Transverse colon (tissue), 4 donors: ENCODE results near the gene PSMA4.

ENCODE experiments used
- EP300 ChIP-seq: sonication (generic); formaldehyde crosslinking; IDR thresholded peaks from one replicate; pipeline ENCODE4 v1.6.1; 2017; ENCODE audit warnings: antibody characterized with exemption, low read depth
- POLR2A ChIP-seq: fragments of 450-650 bp; IDR thresholded peaks from one replicate; pipeline ENCODE4 v1.6.1; 2016; ENCODE audit warnings: antibody characterized with exemption, mild to moderate bottlenecking, moderate library complexity
- POLR2AphosphoS5 ChIP-seq, 3 donors: sonication (generic); formaldehyde crosslinking; IDR thresholded peaks; one replicate each; pipeline ENCODE4 v1.6.1; 2016; ENCODE audit warnings: antibody characterized with exemption in 3 of 3
- TF ChIP-seq, protein P1 (sequence below), 5 experiments: fragments of 200-600 bp in 3 of 5; fragments of 450-650 bp in 2 of 5; sonication (generic) in 3 of 5; IDR thresholded peaks; 1 replicate in 2 of 5; 2 replicates in 3 of 5; pipeline ENCODE4 v1.5.1; 2016 to 2017; ENCODE audit warnings: antibody characterized with exemption in 5 of 5, inconsistent platforms in 3 of 5, mild to moderate bottlenecking in 2 of 5, moderate library complexity in 1 of 5

DNA sequence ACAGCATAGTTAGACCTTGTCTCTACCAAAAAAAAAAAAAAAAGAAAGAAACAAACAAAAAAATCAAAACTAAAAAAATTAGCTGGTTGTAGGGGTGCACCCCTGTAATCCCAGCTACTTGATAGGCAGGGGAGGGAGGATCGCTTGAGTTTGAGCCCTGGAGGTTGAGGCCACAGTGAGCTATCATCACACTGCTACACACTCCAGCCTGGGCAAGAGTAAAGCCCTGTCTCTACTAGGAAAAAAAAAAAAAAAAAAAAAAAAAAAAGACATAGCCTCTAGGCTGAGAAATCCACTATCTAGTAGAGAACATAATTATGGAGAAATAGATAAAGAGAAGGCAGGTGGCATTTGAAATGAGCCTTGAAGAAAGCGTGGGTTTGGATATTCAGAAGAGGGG is 22.8 kb downstream of the PSMA4 start:
- TF ChIP-seq, protein P1, sequence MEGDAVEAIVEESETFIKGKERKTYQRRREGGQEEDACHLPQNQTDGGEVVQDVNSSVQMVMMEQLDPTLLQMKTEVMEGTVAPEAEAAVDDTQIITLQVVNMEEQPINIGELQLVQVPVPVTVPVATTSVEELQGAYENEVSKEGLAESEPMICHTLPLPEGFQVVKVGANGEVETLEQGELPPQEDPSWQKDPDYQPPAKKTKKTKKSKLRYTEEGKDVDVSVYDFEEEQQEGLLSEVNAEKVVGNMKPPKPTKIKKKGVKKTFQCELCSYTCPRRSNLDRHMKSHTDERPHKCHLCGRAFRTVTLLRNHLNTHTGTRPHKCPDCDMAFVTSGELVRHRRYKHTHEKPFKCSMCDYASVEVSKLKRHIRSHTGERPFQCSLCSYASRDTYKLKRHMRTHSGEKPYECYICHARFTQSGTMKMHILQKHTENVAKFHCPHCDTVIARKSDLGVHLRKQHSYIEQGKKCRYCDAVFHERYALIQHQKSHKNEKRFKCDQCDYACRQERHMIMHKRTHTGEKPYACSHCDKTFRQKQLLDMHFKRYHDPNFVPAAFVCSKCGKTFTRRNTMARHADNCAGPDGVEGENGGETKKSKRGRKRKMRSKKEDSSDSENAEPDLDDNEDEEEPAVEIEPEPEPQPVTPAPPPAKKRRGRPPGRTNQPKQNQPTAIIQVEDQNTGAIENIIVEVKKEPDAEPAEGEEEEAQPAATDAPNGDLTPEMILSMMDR (IDR thresholded peaks at IDR 0.05) = no peak
- no peak for TF ChIP-seq POLR2AphosphoS5 (IDR thresholded peaks at IDR 0.05)
- TF ChIP-seq POLR2A = no peak
- no peak for TF ChIP-seq EP300
